HG02970 (cell line): Measurements from ENCODE around the gene DHRSX.
A peak's percentile ranks its signal among the peaks of the same experiment; 100 is the strongest.
"Not testable (repeated sequence)": the region's sequence is repeated elsewhere in the genome, so short reads cannot be mapped to it uniquely, and the experiment has no call there.

Source experiments
- ATAC-seq: cut with Tn5 transposase; IDR thresholded peaks from one replicate; pipeline ENCODE4 v1.9.1; 2021; ENCODE audit warnings: mild to moderate bottlenecking, moderate library complexity, moderate number of reproducible peaks; ENCODE audit not compliant: unreplicated experiment, low FRiP score

DHRSX gene

GRCh38 chrX:2520539-2520938 lies 19.8 kb upstream of the DHRSX start:
- ATAC-seq, result no peak

- not testable (repeated sequence) for ATAC-seq
Observed at GRCh38 chrX:2519638-2520037, 18.9 kb upstream of the DHRSX start.

- ATAC-seq, result no peak
Observed at GRCh38 chrX:2517055-2517454, 16.3 kb upstream of the DHRSX start.

GRCh38 chrX:2516623-2517022 lies 15.8 kb upstream of the DHRSX start:
- ATAC-seq, result no peak

- no peak for ATAC-seq
Observed at GRCh38 chrX:2514131-2514530, 13.4 kb upstream of the DHRSX start.

GRCh38 chrX:2513121-2513664 lies 12.4 kb upstream of the DHRSX start:
- no peak for ATAC-seq

GRCh38 chrX:2512501-2512900 lies 11.7 kb upstream of the DHRSX start:
- no peak for ATAC-seq

- no peak for ATAC-seq
Observed at GRCh38 chrX:2511326-2511725, 10.6 kb upstream of the DHRSX start.

- ATAC-seq, result no peak
Observed at GRCh38 chrX:2508648-2509335, 8.0 kb upstream of the DHRSX start.

- no peak for ATAC-seq
Observed at GRCh38 chrX:2507904-2508627, 7.3 kb upstream of the DHRSX start.

GRCh38 chrX:2507196-2507595 lies 6.4 kb upstream of the DHRSX start:
- ATAC-seq, result no peak

- not testable (repeated sequence) for ATAC-seq
Observed at GRCh38 chrX:2505341-2505740, 4.6 kb upstream of the DHRSX start.

- no peak for ATAC-seq
Observed at GRCh38 chrX:2504706-2505332, 4.0 kb upstream of the DHRSX start.

- no peak for ATAC-seq
Observed at GRCh38 chrX:2503591-2504500, 3.1 kb upstream of the DHRSX start.

GRCh38 chrX:2502668-2503519 lies 2.1 kb upstream of the DHRSX start:
- no peak for ATAC-seq

GRCh38 chrX:2502120-2502667 lies 1.4 kb upstream of the DHRSX start:
- no peak for ATAC-seq

GRCh38 chrX:2501559-2502102 lies 855 bp upstream of the DHRSX start:
- ATAC-seq, result no peak

GRCh38 chrX:2500091-2500802 lies 529 bp downstream of the DHRSX start:
- peak; percentile 44 for ATAC-seq
